Right lobe of liver (tissue), 6 donors: ENCODE data around the gene CARMIL1. TPM values are rescaled to one million over a fixed set of nuclear protein-coding genes. Genes with fewer than 3 reads are reported as not detected.

Source experiments
- ATAC-seq, 4 donors: fragments of 200-7000 bp; cut with Tn5 transposase; one replicate each; pipeline ENCODE4 v1.9.1; 2020; ENCODE audit warnings: mild to moderate bottlenecking in 4 of 4, moderate library complexity in 4 of 4
- DNase-seq, 3 donors: peaks; one replicate each; pipeline ENCODE4 v3.0.0-alpha.2; 2020
- H3K27ac ChIP-seq, 3 donors: fragments of 200-600 bp; one replicate each; pipeline ENCODE4 v1.8.0; 2022
- H3K27me3 ChIP-seq, 2 donors: fragments of 200-600 bp; one replicate each; pipeline ENCODE4 v1.8.0; 2022
- H3K36me3 ChIP-seq, 4 donors: fragments of 200-600 bp; sonication (generic) in 1 of 4; one replicate each; pipeline versions ENCODE4 v1.5.1 to v1.8.0; 2017 to 2022; ENCODE audit warnings: control low read depth in 1 of 4
- H3K4me1 ChIP-seq, 4 donors: fragments of 200-600 bp; sonication (generic) in 1 of 4; one replicate each; pipeline versions ENCODE4 v1.5.1 to v1.8.0; 2017 to 2022; ENCODE audit warnings: control low read depth in 1 of 4
- H3K4me3 ChIP-seq, 3 donors: fragments of 200-600 bp; one replicate each; pipeline ENCODE4 v1.8.0; 2022
- H3K9me3 ChIP-seq, 4 donors: fragments of 200-600 bp; sonication (generic) in 1 of 4; one replicate each; pipeline versions ENCODE4 v1.5.1 to v1.8.0; 2017 to 2022; ENCODE audit warnings: control low read depth in 1 of 4
- CTCF ChIP-seq, 4 donors: fragments of 200-600 bp in 3 of 4; fragments of 450-650 bp in 1 of 4; IDR thresholded peaks; one replicate each; pipeline versions ENCODE4 v1.5.1 to v1.8.0; 2016 to 2022; ENCODE audit warnings: antibody characterized with exemption in 4 of 4, mild to moderate bottlenecking in 2 of 4
- POLR2A ChIP-seq: fragments of 450-650 bp; IDR thresholded peaks from one replicate; pipeline ENCODE4 v1.6.1; 2017; ENCODE audit warnings: antibody characterized with exemption, mild to moderate bottlenecking
- WGBS: methylation state at CpG from one replicate; pipeline ENCODE4 v1.1.6; 2018; ENCODE audit warnings: low coverage, low lambda C conversion rate; ENCODE audit not compliant: insufficient coverage; ENCODE audit errors: missing lambda C conversion rate; 5-methylcytosine and 5-hydroxymethylcytosine counted together
- intact Hi-C, 2 donors: fragments of 100-400 bp; cut with DNase I; formaldehyde crosslinking; loops; one replicate each; pipeline versions ENCODE4 v1.11.2 to v1.14.1; 2022
- total RNA-seq, 6 experiments: library from RNA; depleted of rRNA in 2 of 6; stranded (reverse); fragments of >200 nt in 2 of 6; fragmentation: NEBNext Ultra II Directional in 3 of 6; extraction: Animal tissue kit (Norgen Biotek cat#: 25700) in 3 of 6; gene quantifications; one replicate each; pipeline versions ENCODE4 v1.1.0 to v1.2.4, GENCODE V29; 2016 to 2023
- donor health status: DM: no; HTN: yes; CAD: no.
- donor health status: DM: no; HTN: no; CAD: no.
- donor health status: DM: no; HTN: no; CAD: no.
- donor health status: DM: no; HTN: yes; CAD: no.
- donor health status: DM: no; HTN: yes; CAD: no.

Gene CARMIL1
- total RNA-seq, 6 experiments from 2014 or later: 3.3 to 8.6 (median 4.6) TPM

- intact Hi-C loops: no loop called here
- TF ChIP-seq POLR2A (no peak), CTCF (IDR thresholded peaks at IDR 0.05) (no peak)
- no peak for ATAC-seq
Measured at GRCh38 chr6:25482996-25483395, 203.8 kb downstream of the CARMIL1 start.

GRCh38 chr6:25483943-25484342, 204.8 kb downstream of the CARMIL1 start:
- H3K36me3 ChIP-seq: no peaks in the 10 kb centered on the region
- no peaks in the 10 kb centered on the region for H3K9me3 ChIP-seq
- intact Hi-C loops: no loop called here
- DNase-seq: no peak
- no peaks in the 10 kb centered on the region for H3K4me1 ChIP-seq
- no peak for TF ChIP-seq CTCF (IDR thresholded peaks at IDR 0.05)
- no peak for TF ChIP-seq POLR2A
- no peak overlapping the region for H3K4me3 ChIP-seq
- ATAC-seq: no peak
- H3K27me3 ChIP-seq: no peaks in the 10 kb centered on the region
- H3K27ac ChIP-seq: no peak overlapping the region
- WGBS: 88% methylated on average over 2 of the region's 5 CpGs

More at GRCh38 chr6:25482996-25483395, 203.8 kb downstream of the CARMIL1 start:
- Histone ChIP-seq H3K27ac (no peak overlapping the region), H3K4me1 (no peaks in the 10 kb centered on the region), H3K36me3 (no peaks in the 10 kb centered on the region), H3K9me3 (no peaks in the 10 kb centered on the region), H3K4me3 (no peak overlapping the region), H3K27me3 (no peaks in the 10 kb centered on the region)
- DNase-seq: no peak
- WGBS: 79% methylated on average over 1 of the region's 1 CpG

- H3K36me3 ChIP-seq: no peaks in the 10 kb centered on the region
- no peak overlapping the region for H3K4me3 ChIP-seq
- no peaks in the 10 kb centered on the region for H3K27me3 ChIP-seq
- WGBS: 88% methylated on average over 4 of the region's 4 CpGs
- DNase-seq: no peak
- ATAC-seq: no peak
- TF ChIP-seq POLR2A (no peak), CTCF (IDR thresholded peaks at IDR 0.05) (no peak)
- H3K27ac ChIP-seq: no peak overlapping the region
- intact Hi-C loops: no loop called here
- no peaks in the 10 kb centered on the region for H3K4me1 ChIP-seq
- H3K9me3 ChIP-seq: no peaks in the 10 kb centered on the region
Measured at GRCh38 chr6:25484900-25485299, 205.7 kb downstream of the CARMIL1 start.

GRCh38 chr6:25485821-25486534, 206.8 kb downstream of the CARMIL1 start:
- intact Hi-C loops: no loop called here
- H3K9me3 ChIP-seq: no peaks in the 10 kb centered on the region
- H3K27me3 ChIP-seq: no peaks in the 10 kb centered on the region
- no peaks in the 10 kb centered on the region for H3K36me3 ChIP-seq
- H3K4me1 ChIP-seq: no peaks in the 10 kb centered on the region
- ATAC-seq (no peak), DNase-seq (peak in 1 of 3 donors; percentile 25)
- no peak overlapping the region for H3K27ac ChIP-seq
- TF ChIP-seq POLR2A (no peak), CTCF (IDR thresholded peaks at IDR 0.05) (no peak)
- no peak overlapping the region for H3K4me3 ChIP-seq
- 62% methylated on average over 8 of the region's 8 CpGs for WGBS
